WTC11 (cell line): ENCODE data around the gene DPP9. TPM values are rescaled to one million over a fixed set of nuclear protein-coding genes. Genes with fewer than 3 reads are reported as not detected.
"Not testable (repeated sequence)": the region's sequence is repeated elsewhere in the genome, so short reads cannot be mapped to it uniquely, and the experiment has no call there.

Experiments used
- ATAC-seq: fragments of 200-7000 bp; cut with Tn5 transposase; 2 replicates; pipeline ENCODE4 v1.10.0; 2021; ENCODE audit warnings: mild to moderate bottlenecking, moderate library complexity
- CTCF ChIA-PET: fragments of 300-600 bp; sonication (Branson Sonifier 250); formaldehyde crosslinking; loops from one replicate; lab custom pipeline; 2021; ENCODE audit warnings: antibody characterized with exemption; lab: Charles Lee
- POLR2A ChIA-PET: fragments of 350-600 bp; sonication (Branson Sonifier 250); formaldehyde crosslinking; loops from one replicate; lab custom pipeline; 2021; ENCODE audit warnings: antibody characterized with exemption; lab: Charles Lee
- DNase-seq: peaks from one replicate; pipeline ENCODE4 v3.0.0; 2021; ENCODE audit warnings: low spot score
- H3K27ac Mint-ChIP-seq: 2 replicates; pipeline ENCODE4 v1.8.0; 2021; ENCODE audit warnings: mixed read lengths
- H3K27me3 Mint-ChIP-seq: 2 replicates; pipeline ENCODE4 v1.8.0; 2021; ENCODE audit warnings: low read depth, mild to moderate bottlenecking, moderate library complexity, mixed read lengths
- H3K36me3 Mint-ChIP-seq: 2 replicates; pipeline ENCODE4 v1.8.0; 2021; ENCODE audit warnings: mixed read lengths
- H3K4me1 Mint-ChIP-seq: 2 replicates; pipeline ENCODE4 v1.8.0; 2022; ENCODE audit warnings: mixed read lengths
- H3K4me3 Mint-ChIP-seq: 2 replicates; pipeline ENCODE4 v1.8.0; 2021; ENCODE audit warnings: mild to moderate bottlenecking, moderate library complexity, mixed read lengths
- H3K9me3 Mint-ChIP-seq: 2 replicates; pipeline ENCODE4 v1.8.0; 2021; ENCODE audit warnings: mixed read lengths
- ARID4B ChIP-seq: sonication (generic); formaldehyde crosslinking; IDR thresholded peaks from 2 replicates; pipeline ENCODE4 v1.8.0; 2023; ENCODE audit warnings: missing genetic modification reagents, mild to moderate bottlenecking, borderline replicate concordance
- ATF3 ChIP-seq: sonication (generic); formaldehyde crosslinking; conservative IDR thresholded peaks from 2 replicates; pipeline ENCODE4 v1.8.1; 2022; ENCODE audit warnings: mild to moderate bottlenecking, missing genetic modification reagents
- EMX1 ChIP-seq: fragments of 250-450 bp; sonication (Bioruptor Pico); IDR thresholded peaks from 2 replicates; pipeline ENCODE4 v1.8.0; 2021; ENCODE audit warnings: mild to moderate bottlenecking
- FOXK1 ChIP-seq: sonication (generic); formaldehyde crosslinking; IDR thresholded peaks from 2 replicates; pipeline ENCODE4 v1.8.0; 2022; ENCODE audit warnings: mild to moderate bottlenecking, moderate library complexity, missing genetic modification reagents
- HMGXB4 ChIP-seq: sonication (generic); formaldehyde crosslinking; IDR thresholded peaks from 2 replicates; pipeline ENCODE4 v1.8.1; 2023; ENCODE audit warnings: mild to moderate bottlenecking, moderate library complexity, missing genetic modification reagents
- JAZF1 ChIP-seq: fragments of 250-450 bp; sonication (Bioruptor Pico); IDR thresholded peaks from 2 replicates; pipeline ENCODE4 v1.9.0; 2021; ENCODE audit warnings: moderate library complexity, mild to moderate bottlenecking, inconsistent platforms
- MXD4 ChIP-seq: fragments of 250-450 bp; sonication (Bioruptor Pico); IDR thresholded peaks from 2 replicates; pipeline ENCODE4 v1.8.0; 2021; ENCODE audit warnings: mild to moderate bottlenecking, moderate library complexity, borderline replicate concordance
- NFYB ChIP-seq: sonication (generic); formaldehyde crosslinking; conservative IDR thresholded peaks from 2 replicates; pipeline ENCODE4 v1.8.0; 2022; ENCODE audit warnings: low read depth, missing genetic modification reagents
- SMAD3 ChIP-seq: sonication (generic); formaldehyde crosslinking; IDR thresholded peaks from 2 replicates; pipeline ENCODE4 v1.8.0; 2022; ENCODE audit warnings: missing genetic modification reagents, mild to moderate bottlenecking, borderline replicate concordance
- SOX15 ChIP-seq: fragments of 250-450 bp; sonication (Bioruptor Pico); IDR thresholded peaks from 2 replicates; pipeline ENCODE4 v1.9.0; 2021; ENCODE audit warnings: mild to moderate bottlenecking
- USF2 ChIP-seq: sonication (generic); formaldehyde crosslinking; IDR thresholded peaks from 2 replicates; pipeline ENCODE4 v1.8.1; 2023; ENCODE audit warnings: mild to moderate bottlenecking, missing genetic modification reagents, moderate library complexity
- ZBTB43 ChIP-seq: sonication (generic); formaldehyde crosslinking; IDR thresholded peaks from 2 replicates; pipeline ENCODE4 v1.8.1; 2023; ENCODE audit warnings: mild to moderate bottlenecking, missing genetic modification reagents
- ZNF121 ChIP-seq: sonication (generic); formaldehyde crosslinking; IDR thresholded peaks from 2 replicates; pipeline ENCODE4 v1.8.0; 2023; ENCODE audit warnings: missing genetic modification reagents
- ZNF671 ChIP-seq: fragments of 250-450 bp; sonication (Bioruptor Pico); IDR thresholded peaks from 2 replicates; pipeline ENCODE4 v1.8.0; 2021; ENCODE audit warnings: mild to moderate bottlenecking
- total RNA-seq: library from RNA; stranded (reverse); gene quantifications from 3 replicates; pipeline ENCODE4 v1.2.3, GENCODE V29; 2021

The DPP9 gene
- total RNA-seq, 1 experiment from 2014 or later = 52.9 TPM

GRCh38 chr19:4748185-4748584, 24.5 kb upstream of the DPP9 start (continued):
- TF ChIP-seq ARID4B (CRISPR knock-in tag) (no peak), ZNF121 (no peak), FOXK1 (no peak), ZNF671 (CRISPR knock-in tag) (no peak), EMX1 (CRISPR knock-in tag) (no peak), MXD4 (CRISPR knock-in tag) (no peak), ZBTB43 (CRISPR knock-in tag) (no peak)

- Mint-ChIP-seq H3K9me3 (no peaks in the 10 kb centered on the region), H3K36me3 (no peaks in the 10 kb centered on the region), H3K27ac (no peak overlapping the region), H3K27me3 (peaks cover 3% of the 10 kb centered on the region; the same call in 1 of the 2 replicates), H3K4me3 (no peak overlapping the region), H3K4me1 (peaks cover 12% of the 10 kb centered on the region)
- no peak for ATAC-seq
- no peak for TF ChIP-seq NFYB (CRISPR knock-in tag)
- no peak for TF ChIP-seq ATF3 (CRISPR knock-in tag)
- TF ChIP-seq JAZF1 (CRISPR knock-in tag) = no peak
- TF ChIP-seq HMGXB4 (CRISPR knock-in tag) = no peak
- TF ChIP-seq SOX15 (CRISPR knock-in tag) = no peak
- no peak for TF ChIP-seq USF2
- no peak for TF ChIP-seq MXD4 (CRISPR knock-in tag)
- no peak for TF ChIP-seq SMAD3 (CRISPR knock-in tag)
- ChIA-PET CTCF (interaction anchor here (0.7 to 3.5 kb wide), 2 partner anchors 14 to 45 kb away, joined by 3 to 15 read pairs; partner anchors contain the start of gene FEM1A), POLR2A (interaction anchor here (0.7 kb wide), 1 partner anchor 273 kb away, joined by 5 read pairs; no protein-coding TSS in a partner anchor)
- no peak for DNase-seq
Measured at GRCh38 chr19:4745986-4746385, 22.3 kb upstream of the DPP9 start.

- ATAC-seq, H3K27me3 Mint-ChIP-seq, POLR2A ChIA-PET, H3K27ac Mint-ChIP-seq, H3K36me3 Mint-ChIP-seq, H3K4me3 Mint-ChIP-seq, H3K9me3 Mint-ChIP-seq, DNase-seq: not testable (repeated sequence)
- H3K4me1 Mint-ChIP-seq = peaks cover 12% of the 10 kb centered on the region
- CTCF ChIA-PET = interaction anchor here (3.5 kb wide), 1 partner anchor 46 kb away, joined by 15 read pairs; the partner anchor contains the start of gene FEM1A
Measured at GRCh38 chr19:4745175-4745574, 21.5 kb upstream of the DPP9 start.
